ENCODE results near the gene KRTAP3-1.

DNA sequence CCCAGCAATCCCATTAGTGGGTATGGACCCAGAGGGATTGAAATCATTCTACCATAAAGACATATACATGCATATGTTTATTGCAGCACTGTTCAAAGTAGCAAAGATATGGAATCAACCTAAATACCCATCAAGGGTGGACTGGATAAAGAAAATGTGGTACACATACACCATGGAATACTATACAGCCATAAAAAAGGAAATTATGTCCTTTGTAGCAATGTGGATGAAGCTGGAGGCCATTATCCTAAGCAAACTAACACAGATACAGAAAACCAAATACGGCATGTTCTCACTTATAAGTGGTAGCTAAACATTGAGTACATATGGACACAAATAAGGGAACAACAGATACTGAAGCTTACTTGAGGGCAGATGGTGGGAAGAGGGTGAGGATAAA is 48.6 kb upstream of the KRTAP3-1 start:
- TF ChIP-seq, protein P1, sequence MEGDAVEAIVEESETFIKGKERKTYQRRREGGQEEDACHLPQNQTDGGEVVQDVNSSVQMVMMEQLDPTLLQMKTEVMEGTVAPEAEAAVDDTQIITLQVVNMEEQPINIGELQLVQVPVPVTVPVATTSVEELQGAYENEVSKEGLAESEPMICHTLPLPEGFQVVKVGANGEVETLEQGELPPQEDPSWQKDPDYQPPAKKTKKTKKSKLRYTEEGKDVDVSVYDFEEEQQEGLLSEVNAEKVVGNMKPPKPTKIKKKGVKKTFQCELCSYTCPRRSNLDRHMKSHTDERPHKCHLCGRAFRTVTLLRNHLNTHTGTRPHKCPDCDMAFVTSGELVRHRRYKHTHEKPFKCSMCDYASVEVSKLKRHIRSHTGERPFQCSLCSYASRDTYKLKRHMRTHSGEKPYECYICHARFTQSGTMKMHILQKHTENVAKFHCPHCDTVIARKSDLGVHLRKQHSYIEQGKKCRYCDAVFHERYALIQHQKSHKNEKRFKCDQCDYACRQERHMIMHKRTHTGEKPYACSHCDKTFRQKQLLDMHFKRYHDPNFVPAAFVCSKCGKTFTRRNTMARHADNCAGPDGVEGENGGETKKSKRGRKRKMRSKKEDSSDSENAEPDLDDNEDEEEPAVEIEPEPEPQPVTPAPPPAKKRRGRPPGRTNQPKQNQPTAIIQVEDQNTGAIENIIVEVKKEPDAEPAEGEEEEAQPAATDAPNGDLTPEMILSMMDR (IDR thresholded peaks at IDR 0.05): no peak
- TF ChIP-seq EZH2phosphoT487 (IDR thresholded peaks at IDR 0.05): no peak

Measured in neural progenitor cell (in vitro differentiated cells).